HCT116 (cell line): ENCODE data around the gene ZFX. TPM values are rescaled to one million over a fixed set of nuclear protein-coding genes. Genes with fewer than 3 reads are reported as not detected.

ENCODE experiments used
- ATAC-seq: fragments of 200-7000 bp; cut with Tn5 transposase; 2 replicates; pipeline ENCODE4 v1.9.1; 2020; ENCODE audit warnings: mild to moderate bottlenecking, moderate library complexity
- BruUV-seq: library from RNA; stranded (reverse); fragments of 400-500 nt; replicated peaks from 2 replicates; lab custom pipeline; 2021; lab: Mats Ljungman, UMichigan
- CTCF ChIA-PET: fragments of 300-600 bp; sonication (Branson Sonifier 250); formaldehyde crosslinking; loops from one replicate; lab custom pipeline; 2021; ENCODE audit warnings: antibody characterized with exemption; lab: Charles Lee
- POLR2A ChIA-PET: fragments of 300-600, 350-600 bp; sonication (Branson Sonifier 250); formaldehyde crosslinking; loops from one replicate; lab custom pipeline; 2021; ENCODE audit warnings: antibody characterized with exemption; lab: Charles Lee
- RAD21 ChIA-PET, 2 experiments: fragments of 300-600 bp; sonication (Branson Sonifier 250); formaldehyde crosslinking; loops; one replicate each; lab custom pipeline; 2023; ENCODE audit warnings: low total read pairs in 2 of 2; ENCODE audit not compliant: uncharacterized antibody in 2 of 2, unreplicated experiment in 2 of 2, low non-redundant PET in 1 of 2; lab: Charles Lee
- DNase-seq: peaks from one replicate; pipeline ENCODE4 v3.0.0-alpha.2; 2010; ENCODE audit warnings: low read depth, low spot score
- H2AFZ ChIP-seq: fragments of 200-600 bp; shearing (Covaris generic), sonication (generic); 2 replicates; pipeline ENCODE4 v1.6.1; 2017; ENCODE audit warnings: low read depth, mixed run types, mixed read lengths, antibody characterized with exemption, low read length; ENCODE audit not compliant: poor library complexity, severe bottlenecking
- H3K27ac ChIP-seq: 2 replicates; pipeline ENCODE4 v1.5.1; 2012; ENCODE audit warnings: low read depth, low read length
- H3K27me3 ChIP-seq: fragments of 200-600 bp; sonication (generic); 2 replicates; pipeline ENCODE4 v1.6.1; 2016; ENCODE audit warnings: mixed run types, low read length, mixed read lengths; ENCODE audit not compliant: insufficient read depth
- H3K36me3 ChIP-seq, 2 experiments: fragments of 200-500 bp in 1 of 2; fragments of 200-600 bp in 1 of 2; sonication (Bioruptor generic) in 1 of 2; sonication (generic) in 1 of 2; 2 replicates each; pipeline versions ENCODE4 v1.5.1 to v1.6.1; 2014 to 2016; ENCODE audit warnings: low read length in 2 of 2, inconsistent platforms in 1 of 2, mixed read lengths in 1 of 2, mixed run types in 1 of 2; ENCODE audit not compliant: insufficient read depth in 2 of 2, control insufficient read depth in 1 of 2
- H3K4me1 ChIP-seq, 2 experiments: fragments of 200-600 bp in 1 of 2; sonication (generic) in 1 of 2; 2 replicates each; pipeline versions ENCODE4 v1.5.1 to v1.6.1; 2012 to 2017; ENCODE audit warnings: low read length in 2 of 2, inconsistent platforms in 1 of 2, mild to moderate bottlenecking in 1 of 2, mixed read lengths in 1 of 2, mixed run types in 1 of 2, moderate library complexity in 1 of 2; ENCODE audit not compliant: insufficient read depth in 2 of 2, control insufficient read depth in 1 of 2
- H3K4me2 ChIP-seq: fragments of 200-600 bp; sonication (generic); 2 replicates; pipeline ENCODE4 v1.6.1; 2017; ENCODE audit warnings: mixed run types, low read length, mixed read lengths
- H3K4me3 ChIP-seq, 2 experiments: fragments of 200-600 bp in 1 of 2; sonication (generic) in 1 of 2; replicated peaks in 1 of 2; 2 replicates each; pipeline ENCODE4 v1.5.1; 2011 to 2016; ENCODE audit warnings: low read length in 2 of 2, control low read depth in 1 of 2, low read depth in 1 of 2, mild to moderate bottlenecking in 1 of 2, mixed read lengths in 1 of 2, mixed run types in 1 of 2
- H3K79me2 ChIP-seq: fragments of 200-600 bp; sonication (generic); 2 replicates; pipeline ENCODE4 v1.6.1; 2017; ENCODE audit warnings: mild to moderate bottlenecking, mixed run types, low read length, moderate library complexity, mixed read lengths; ENCODE audit not compliant: insufficient read depth
- H3K9ac ChIP-seq: fragments of 200-600 bp; sonication (generic); 2 replicates; pipeline ENCODE4 v1.6.1; 2016; ENCODE audit warnings: low read length, mixed read lengths
- H3K9me2 ChIP-seq: fragments of 200-600 bp; sonication (generic), shearing (Covaris generic); 2 replicates; pipeline ENCODE4 v1.6.1; 2017; ENCODE audit warnings: mixed run types, mild to moderate bottlenecking, moderate library complexity; ENCODE audit not compliant: insufficient read depth
- H3K9me3 ChIP-seq, 2 experiments: fragments of 200-500 bp in 1 of 2; fragments of 200-600 bp in 1 of 2; sonication (Bioruptor generic) in 1 of 2; sonication (generic) in 1 of 2; 2 replicates each; pipeline ENCODE4 v1.6.1; 2014 to 2017; ENCODE audit warnings: low read length in 2 of 2, mixed read lengths in 2 of 2, inconsistent platforms in 1 of 2, low read depth in 1 of 2, mild to moderate bottlenecking in 1 of 2, mixed run types in 1 of 2, moderate library complexity in 1 of 2; ENCODE audit not compliant: control insufficient read depth in 1 of 2, insufficient read depth in 1 of 2
- H4K20me1 ChIP-seq: fragments of 200-600 bp; sonication (generic), shearing (Covaris generic); 2 replicates; pipeline ENCODE4 v1.6.1; 2017; ENCODE audit warnings: mixed run types, mild to moderate bottlenecking, moderate library complexity; ENCODE audit not compliant: insufficient read depth
- CEBPB ChIP-seq: IDR thresholded peaks from 2 replicates; pipeline ENCODE4 v1.6.1; 2012; ENCODE audit warnings: low read depth
- EGR1 ChIP-seq: IDR thresholded peaks from 2 replicates; pipeline ENCODE4 v1.6.1; 2012; ENCODE audit warnings: low read depth
- ELF1 ChIP-seq: IDR thresholded peaks from 2 replicates; pipeline ENCODE4 v1.6.1; 2012; ENCODE audit warnings: low read depth, borderline replicate concordance
- EZH2 ChIP-seq: fragments of 200-600 bp; sonication (generic); IDR thresholded peaks from 2 replicates; pipeline ENCODE4 v1.6.1; 2017; ENCODE audit warnings: antibody characterized with exemption, mixed run types
- EZH2phosphoT487 ChIP-seq: fragments of 200-600 bp; IDR thresholded peaks from 2 replicates; pipeline ENCODE4 v1.6.1; 2018; ENCODE audit warnings: antibody characterized with exemption, borderline replicate concordance
- FOSL1 ChIP-seq: IDR thresholded peaks from 2 replicates; pipeline ENCODE4 v1.6.1; 2012; ENCODE audit warnings: low read depth
- POLR2A ChIP-seq: IDR thresholded peaks from 2 replicates; pipeline ENCODE4 v1.7.0; 2011; ENCODE audit warnings: borderline replicate concordance; ENCODE audit not compliant: insufficient read depth, insufficient read length; ENCODE audit errors: extremely low read depth
- POLR2AphosphoS5 ChIP-seq: IDR thresholded peaks from 2 replicates; pipeline ENCODE4 v1.6.1; 2011; ENCODE audit warnings: mild to moderate bottlenecking, low read depth, low read length, moderate library complexity
- RAD21 ChIP-seq: IDR thresholded peaks from 2 replicates; pipeline ENCODE4 v1.6.1; 2012; ENCODE audit warnings: low read depth, mild to moderate bottlenecking
- REST ChIP-seq: IDR thresholded peaks from 2 replicates; pipeline ENCODE4 v1.6.1; 2012; ENCODE audit warnings: low read depth
- SIN3A ChIP-seq: IDR thresholded peaks from 2 replicates; pipeline ENCODE4 v1.6.1; 2012; ENCODE audit warnings: low read depth
- SP1 ChIP-seq: IDR thresholded peaks from 2 replicates; pipeline ENCODE4 v1.6.1; 2012; ENCODE audit warnings: low read depth
- SRF ChIP-seq: IDR thresholded peaks from 2 replicates; pipeline ENCODE4 v1.6.1; 2012; ENCODE audit warnings: low read depth
- YY1 ChIP-seq: IDR thresholded peaks from 2 replicates; pipeline ENCODE4 v1.6.1; 2011; ENCODE audit warnings: low read length, low read depth, moderate library complexity, mild to moderate bottlenecking; ENCODE audit not compliant: insufficient replicate concordance; ENCODE audit errors: extremely low read depth
- ZNF274 ChIP-seq: fragments of 200-500 bp; sonication (Bioruptor generic); IDR thresholded peaks from 2 replicates; pipeline ENCODE4 v1.6.1; 2014; ENCODE audit warnings: mild to moderate bottlenecking, low read depth, low read length, inconsistent platforms
- intact Hi-C: fragments of 100-400 bp; cut with micrococcal nuclease; formaldehyde crosslinking; loops from 2 replicates; pipeline ENCODE4 v1.10.0; 2022
- total RNA-seq: library from RNA; stranded (reverse); gene quantifications from one replicate; pipeline ENCODE4 v1.2.1, GENCODE V29; 2021; ENCODE audit not compliant: unreplicated experiment
- TF ChIP-seq, protein P1 (sequence below): IDR thresholded peaks from 2 replicates; pipeline ENCODE4 v1.6.1; 2011; ENCODE audit warnings: mild to moderate bottlenecking, low read length, moderate library complexity; ENCODE audit not compliant: insufficient replicate concordance; ENCODE audit errors: extremely low read depth

The ZFX gene
- total RNA-seq, 1 experiment from 2014 or later, result 28.1 TPM

DNA sequence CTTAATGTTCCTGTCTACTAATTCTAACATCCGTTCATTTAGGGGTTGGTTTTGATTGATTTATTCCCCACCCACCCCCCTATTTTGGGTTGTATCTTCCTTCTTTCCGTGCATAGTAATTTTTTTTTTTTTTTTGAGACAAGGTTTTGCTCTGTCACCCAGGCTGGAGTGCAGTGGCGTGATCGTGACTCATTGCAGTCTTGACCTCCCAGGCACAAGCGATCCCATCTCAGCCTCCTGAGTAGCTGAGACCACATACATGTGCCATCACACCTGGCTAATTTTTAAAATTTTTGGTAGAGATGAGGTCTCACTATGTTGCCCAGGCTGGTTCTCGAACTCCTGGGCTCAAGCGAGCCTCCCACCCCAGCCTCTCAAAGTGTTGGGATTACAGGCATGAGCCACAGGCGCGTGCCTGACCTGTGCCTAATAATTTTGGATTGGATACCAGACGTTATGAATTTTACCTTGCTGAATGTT, 79.9 kb downstream of the ZFX start:
- CTCF ChIA-PET, result no interaction called here
- H3K9me3 ChIP-seq, result no peaks in the 10 kb centered on the region
- H3K4me3 ChIP-seq, result no peak overlapping the region
- H3K9me2 ChIP-seq, result no peaks in the 10 kb centered on the region
- H3K4me1 ChIP-seq, result peaks cover 5 to 8% of the 10 kb centered on the region in 2 experiments; a peak in 2 of 4 replicates
- TF ChIP-seq RAD21 (no peak), EZH2 (no peak), REST (no peak), ZNF274 (no peak), SRF (no peak), ELF1 (no peak), SIN3A (no peak), POLR2A (no peak)
- RAD21 ChIA-PET, result no interaction called here
- H3K36me3 ChIP-seq, result no peaks in the 10 kb centered on the region
- no TSS peak for BruUV-seq
- H3K9ac ChIP-seq, result no peak overlapping the region
- no peak overlapping the region for H2AFZ ChIP-seq
- POLR2A ChIA-PET, result no interaction called here
- DNase-seq (no peak), ATAC-seq (no peak)
- H3K27me3 ChIP-seq, result no peaks in the 10 kb centered on the region
- H4K20me1 ChIP-seq, result no peaks in the 10 kb centered on the region
- no peaks in the 10 kb centered on the region for H3K79me2 ChIP-seq
- no peak overlapping the region for H3K27ac ChIP-seq
- intact Hi-C loops, result no loop called here
- no peak overlapping the region for H3K4me2 ChIP-seq

DNA sequence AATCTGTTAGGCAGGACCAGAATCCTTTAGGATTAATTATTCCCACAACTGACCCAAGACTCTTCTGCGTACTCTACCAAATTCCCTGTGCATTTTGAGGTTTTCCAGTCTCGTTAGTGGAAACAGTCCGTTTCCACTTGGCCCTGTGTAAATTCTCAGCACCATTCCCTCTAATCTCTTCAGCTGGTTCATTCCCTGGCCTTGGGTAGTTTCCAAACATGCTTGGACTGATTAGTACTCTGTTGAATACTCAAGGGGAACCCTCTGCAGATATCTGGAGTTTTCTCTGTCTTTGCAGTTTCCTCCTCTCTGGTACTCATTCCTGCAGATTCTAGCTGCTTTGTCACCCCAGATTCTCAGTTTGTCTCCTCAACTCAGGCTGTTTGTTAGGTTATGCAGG, 80.4 kb downstream of the ZFX start:
- no peak overlapping the region for H2AFZ ChIP-seq
- TF ChIP-seq CEBPB (no peak), EGR1 (no peak), FOSL1 (no peak), ELF1 (no peak), YY1 (no peak), SIN3A (no peak), POLR2AphosphoS5 (no peak), RAD21 (no peak), SP1 (no peak), EZH2phosphoT487 (no peak)
- TF ChIP-seq, protein P1, sequence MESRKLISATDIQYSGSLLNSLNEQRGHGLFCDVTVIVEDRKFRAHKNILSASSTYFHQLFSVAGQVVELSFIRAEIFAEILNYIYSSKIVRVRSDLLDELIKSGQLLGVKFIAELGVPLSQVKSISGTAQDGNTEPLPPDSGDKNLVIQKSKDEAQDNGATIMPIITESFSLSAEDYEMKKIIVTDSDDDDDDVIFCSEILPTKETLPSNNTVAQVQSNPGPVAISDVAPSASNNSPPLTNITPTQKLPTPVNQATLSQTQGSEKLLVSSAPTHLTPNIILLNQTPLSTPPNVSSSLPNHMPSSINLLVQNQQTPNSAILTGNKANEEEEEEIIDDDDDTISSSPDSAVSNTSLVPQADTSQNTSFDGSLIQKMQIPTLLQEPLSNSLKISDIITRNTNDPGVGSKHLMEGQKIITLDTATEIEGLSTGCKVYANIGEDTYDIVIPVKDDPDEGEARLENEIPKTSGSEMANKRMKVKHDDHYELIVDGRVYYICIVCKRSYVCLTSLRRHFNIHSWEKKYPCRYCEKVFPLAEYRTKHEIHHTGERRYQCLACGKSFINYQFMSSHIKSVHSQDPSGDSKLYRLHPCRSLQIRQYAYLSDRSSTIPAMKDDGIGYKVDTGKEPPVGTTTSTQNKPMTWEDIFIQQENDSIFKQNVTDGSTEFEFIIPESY, result no peak
- H3K79me2 ChIP-seq, result no peaks in the 10 kb centered on the region
- H3K36me3 ChIP-seq, result no peaks in the 10 kb centered on the region
- H3K9me2 ChIP-seq, result no peaks in the 10 kb centered on the region
- no peaks in the 10 kb centered on the region for H3K9me3 ChIP-seq
- no peak for DNase-seq
- BruUV-seq, result no TSS peak
- POLR2A ChIA-PET, result no interaction called here
- no peak overlapping the region for H3K4me3 ChIP-seq
- no peak for ATAC-seq
- no peak overlapping the region for H3K9ac ChIP-seq
- H3K27me3 ChIP-seq, result no peaks in the 10 kb centered on the region
- no peaks in the 10 kb centered on the region for H4K20me1 ChIP-seq
- intact Hi-C loops, result no loop called here
- RAD21 ChIA-PET, result no interaction called here
- H3K4me2 ChIP-seq, result no peak overlapping the region
- CTCF ChIA-PET, result no interaction called here
- H3K4me1 ChIP-seq, result peaks cover 5 to 8% of the 10 kb centered on the region in 2 experiments; a peak in 2 of 4 replicates
- H3K27ac ChIP-seq, result no peak overlapping the region
